ENCODE measurements around the gene GATA3. TPM values are rescaled to one million over a fixed set of nuclear protein-coding genes. Genes with fewer than 3 reads are reported as not detected.

GATA3 gene
- 0.96 and 2.4 TPM in 2 replicates for total RNA-seq
- polyA plus RNA-seq, result 15.4 and 27.1 TPM in 2 replicates

GRCh38 chr10:8054494-8055407 lies at the start of gene GATA3:
GATA3 (plus strand) TSS chr10:8054688; CDS start chr10:8055656, 968 bp downstream.
- H3K4me1 ChIP-seq (ENCODE audit: insufficient read depth), result peaks cover 30% of the 10 kb centered on the region
- H2AFZ ChIP-seq, result peak within 1 kb of the TSS; percentile 53
- H3K9me3 ChIP-seq (ENCODE audit: low read depth), result no peaks in the 10 kb centered on the region
- H3K9me2 ChIP-seq (replicated peaks; ENCODE audit: insufficient read depth), result no peaks in the 10 kb centered on the region
- peak; percentile 86 for DNase-seq (ENCODE audit: low spot score)
- H3K27ac ChIP-seq, result peak within 1 kb of the TSS; percentile 80
- H3K4me2 ChIP-seq, result peak within 1 kb of the TSS; percentile 91
- TF ChIP-seq CTCF (IDR thresholded peaks at IDR 0.05; ENCODE audit: poor library complexity) (no peak), EZH2 (IDR thresholded peaks at IDR 0.05; ENCODE audit: borderline replicate concordance) (peak; percentile 27), EZH2phosphoT487 (IDR thresholded peaks at IDR 0.05; ENCODE audit: low read depth, severe bottlenecking, unreplicated experiment) (no peak)
- peaks cover 77% of the 10 kb centered on the region for H3K27me3 ChIP-seq
- peaks cover 6% of the 10 kb centered on the region for H3K79me2 ChIP-seq
- 2% methylated on average over 57 of the region's 65 CpGs for WGBS (ENCODE audit: low lambda C conversion rate, missing lambda C conversion rate)
- no peaks in the 10 kb centered on the region for H4K20me1 ChIP-seq (ENCODE audit: insufficient read depth, poor library complexity, severe bottlenecking)
- H3K4me3 ChIP-seq, result peak within 1 kb of the TSS; percentile 44
- no peaks in the 10 kb centered on the region for H3K36me3 ChIP-seq (replicated peaks; ENCODE audit: insufficient read depth, low read depth)

- no peaks in the 10 kb centered on the region for H3K79me2 ChIP-seq
- H2AFZ ChIP-seq, result no peak overlapping the region
- H3K27ac ChIP-seq, result no peak overlapping the region
- no peaks in the 10 kb centered on the region for H3K9me2 ChIP-seq (replicated peaks; ENCODE audit: insufficient read depth)
- 88% methylated on average over 10 of the region's 10 CpGs for WGBS (ENCODE audit: low lambda C conversion rate, missing lambda C conversion rate)
- no peaks in the 10 kb centered on the region for H3K27me3 ChIP-seq
- no peaks in the 10 kb centered on the region for H3K9me3 ChIP-seq (ENCODE audit: low read depth)
- H3K4me2 ChIP-seq, result no peak overlapping the region
- H3K4me3 ChIP-seq, result no peak overlapping the region
- H4K20me1 ChIP-seq (ENCODE audit: insufficient read depth, poor library complexity, severe bottlenecking), result no peaks in the 10 kb centered on the region
- TF ChIP-seq CTCF (IDR thresholded peaks at IDR 0.05; ENCODE audit: poor library complexity) (no peak), EZH2phosphoT487 (IDR thresholded peaks at IDR 0.05; ENCODE audit: low read depth, severe bottlenecking, unreplicated experiment) (no peak), EZH2 (IDR thresholded peaks at IDR 0.05; ENCODE audit: borderline replicate concordance) (no peak)
- no peak for DNase-seq (ENCODE audit: low spot score)
- no peaks in the 10 kb centered on the region for H3K4me1 ChIP-seq (ENCODE audit: insufficient read depth)
- H3K36me3 ChIP-seq (replicated peaks; ENCODE audit: insufficient read depth, low read depth), result no peaks in the 10 kb centered on the region
These were observed 48.1 kb upstream of the GATA3 start for GRCh38 chr10:8006274-8006999.

- no peaks in the 10 kb centered on the region for H3K79me2 ChIP-seq
- H2AFZ ChIP-seq, result no peak overlapping the region
- no peak overlapping the region for H3K4me2 ChIP-seq
- no peaks in the 10 kb centered on the region for H3K27me3 ChIP-seq
- H3K4me1 ChIP-seq (ENCODE audit: insufficient read depth), result peaks cover 6% of the 10 kb centered on the region
- no peaks in the 10 kb centered on the region for H3K9me2 ChIP-seq (replicated peaks; ENCODE audit: insufficient read depth)
- no peak overlapping the region for H3K27ac ChIP-seq
- 98% methylated on average over 37 of the region's 38 CpGs for WGBS (ENCODE audit: low lambda C conversion rate, missing lambda C conversion rate)
- no peaks in the 10 kb centered on the region for H4K20me1 ChIP-seq (ENCODE audit: insufficient read depth, poor library complexity, severe bottlenecking)
- no peaks in the 10 kb centered on the region for H3K9me3 ChIP-seq (ENCODE audit: low read depth)
- TF ChIP-seq EZH2phosphoT487 (IDR thresholded peaks at IDR 0.05; ENCODE audit: low read depth, severe bottlenecking, unreplicated experiment), result no peak
- TF ChIP-seq CTCF (IDR thresholded peaks at IDR 0.05; ENCODE audit: poor library complexity), result no peak
- no peak for TF ChIP-seq EZH2 (IDR thresholded peaks at IDR 0.05; ENCODE audit: borderline replicate concordance)
- no peak for DNase-seq (ENCODE audit: low spot score)
- H3K36me3 ChIP-seq (replicated peaks; ENCODE audit: insufficient read depth, low read depth), result no peaks in the 10 kb centered on the region
- H3K4me3 ChIP-seq, result no peak overlapping the region
These were observed 45.5 kb upstream of the GATA3 start for GRCh38 chr10:8009031-8009430.

All from hepatocyte (in vitro differentiated cells).